ENCODE measurements around the gene INSR.

Gene INSR

GRCh38 chr19:7078008-7078407 is 216.2 kb downstream of the INSR start:
- DNase-seq: no peak

GRCh38 chr19:7076151-7076550 is 218.1 kb downstream of the INSR start:
- DNase-seq: no peak

DNA sequence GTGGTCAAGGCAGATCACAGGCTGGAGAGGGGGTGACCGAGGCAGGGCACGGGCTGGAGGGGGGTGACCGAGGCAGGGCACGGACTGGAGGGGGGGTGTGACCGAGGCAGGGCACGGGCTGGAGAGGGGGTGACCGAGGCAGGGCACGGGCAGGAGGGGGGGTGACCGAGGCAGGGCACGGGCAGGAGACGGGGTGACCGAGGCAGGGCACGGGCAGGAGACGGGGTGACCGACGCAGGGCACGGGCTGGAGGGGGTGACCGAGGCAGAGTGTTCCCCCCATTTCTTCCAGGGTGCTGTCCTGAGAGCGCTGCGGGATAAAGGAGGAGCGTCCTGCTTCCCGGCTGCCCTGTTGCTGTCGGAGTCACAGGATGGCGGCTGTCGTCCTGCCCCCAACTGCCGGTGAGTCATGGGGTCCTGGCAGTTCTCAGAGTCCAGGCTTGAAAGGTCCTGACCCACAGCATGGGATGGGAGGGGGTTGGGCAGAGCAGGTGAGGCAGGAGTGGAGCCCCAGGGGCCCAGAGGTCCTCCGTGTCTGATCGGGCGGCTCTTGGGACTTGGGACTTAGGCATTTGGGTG is 219.4 kb downstream of the INSR start:
- DNase-seq: no peak

- no peak for DNase-seq
Observed at GRCh38 chr19:7072541-7072940, 221.7 kb downstream of the INSR start.

- no peak for DNase-seq
Observed at GRCh38 chr19:7069904-7070226, 224.3 kb downstream of the INSR start.

GRCh38 chr19:7069042-7069903 is 224.9 kb downstream of the INSR start, which contains the start of gene ZNF557:
ZNF557 (plus strand) TSS chr19:7069703; CDS start chr19:7075075, 5,372 bp downstream.
- peak; percentile 82 for DNase-seq

- no peak for DNase-seq
Observed at GRCh38 chr19:7068599-7068998, 225.6 kb downstream of the INSR start.

DNA sequence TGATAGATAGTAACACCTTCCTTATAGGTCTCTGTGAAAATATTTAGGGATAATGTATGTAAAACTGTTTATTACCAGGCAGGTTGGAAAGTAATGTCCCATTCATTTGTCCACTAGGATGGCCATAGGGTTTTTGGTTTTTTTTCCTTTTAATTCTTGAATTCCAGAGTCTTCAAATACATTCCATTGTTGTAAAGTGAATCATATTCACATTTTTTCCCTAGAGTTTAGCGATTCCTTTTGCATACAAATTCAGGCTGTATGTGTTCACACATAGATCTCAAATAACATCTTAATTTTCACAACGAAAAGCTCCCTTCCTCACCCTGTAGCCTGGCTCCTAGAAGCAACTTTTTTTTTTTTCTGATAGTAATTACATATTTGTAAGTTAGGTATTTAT is 226.5 kb downstream of the INSR start:
- DNase-seq: no peak

DNA sequence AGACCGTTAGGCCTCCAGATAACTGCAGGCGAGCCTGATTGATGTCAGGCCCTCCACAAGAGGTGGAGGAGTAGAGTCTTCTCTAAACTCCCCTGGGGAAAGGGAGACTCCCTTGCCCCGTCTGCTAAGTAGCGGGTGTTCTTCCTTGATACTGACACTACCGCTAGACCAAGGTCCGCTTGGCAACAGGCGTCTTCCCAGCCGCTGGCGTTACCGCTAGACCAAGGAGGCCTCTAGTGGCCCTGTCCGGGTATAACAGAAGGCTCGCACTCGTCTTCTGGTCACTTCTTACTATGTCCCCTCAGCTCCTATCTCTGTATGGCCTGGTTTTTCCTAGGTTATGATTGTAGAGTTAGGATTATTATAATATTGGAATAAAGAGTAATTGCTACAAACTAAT is 227.1 kb downstream of the INSR start:
- peak; percentile 15 for DNase-seq

DNA sequence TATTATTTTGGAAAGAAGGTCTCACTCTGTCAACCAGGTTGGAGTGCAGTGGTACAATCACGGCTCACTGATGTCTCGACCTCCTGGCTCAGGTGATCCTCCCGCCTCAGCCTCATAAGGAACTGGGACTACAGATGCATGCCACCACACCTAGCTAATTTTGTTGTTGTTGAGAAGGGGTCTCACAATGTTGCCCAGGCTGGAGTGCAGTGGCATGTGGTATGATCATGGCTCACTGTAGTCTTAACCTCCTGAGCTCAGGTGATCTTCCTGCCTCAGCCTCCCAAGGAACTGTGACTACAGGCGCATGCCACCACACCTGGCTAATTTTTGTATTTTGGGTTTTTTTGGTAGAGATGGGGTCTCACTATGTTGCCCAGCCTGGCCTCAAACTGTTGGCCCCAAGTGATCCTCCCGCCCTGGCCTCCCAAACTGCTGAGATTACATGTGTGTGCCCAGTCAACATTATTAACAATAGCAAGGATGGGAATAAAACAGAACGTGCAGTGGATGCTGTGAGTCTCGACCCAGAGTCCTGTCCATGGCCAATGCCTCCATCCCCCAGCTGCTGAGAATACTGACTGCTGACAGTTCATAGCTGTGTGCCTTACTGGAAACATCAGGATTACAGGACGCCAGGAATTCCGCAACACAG is 230.3 kb downstream of the INSR start:
- no peak for DNase-seq

DNA sequence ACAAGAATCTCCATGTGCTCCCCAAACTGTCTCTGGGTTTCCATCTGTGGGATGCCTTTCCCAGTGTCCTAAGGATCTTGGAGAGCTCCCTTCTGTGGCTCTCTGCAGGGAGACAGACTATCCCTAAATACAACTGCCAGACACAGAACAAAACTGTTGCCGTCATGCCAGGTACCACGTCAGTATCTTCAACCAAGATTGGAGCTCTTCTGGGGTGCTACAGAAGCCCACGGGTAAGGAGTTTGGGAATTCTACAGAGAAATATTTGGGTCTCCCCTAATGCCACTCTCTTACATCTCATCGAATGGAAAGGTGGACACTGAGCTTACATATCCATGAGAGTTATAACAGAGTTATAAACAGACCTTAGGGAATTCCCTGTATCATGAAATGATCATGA is 230.9 kb downstream of the INSR start:
- no peak for DNase-seq

Data from SHP77 treated with DMSO at 0.1 percent for 48 hours (cell line).